Vagina (tissue), 2 donors: ENCODE results near the gene PRKCB.

Experiments
- POLR2A ChIP-seq, 2 donors: fragments of 450-650 bp; IDR thresholded peaks; one replicate each; pipeline ENCODE4 v1.6.1; 2017; ENCODE audit warnings: antibody characterized with exemption in 2 of 2, mild to moderate bottlenecking in 2 of 2, moderate library complexity in 2 of 2
- POLR2AphosphoS5 ChIP-seq, 2 donors: sonication (generic); formaldehyde crosslinking; IDR thresholded peaks; one replicate each; pipeline ENCODE4 v1.9.0; 2017; ENCODE audit warnings: antibody characterized with exemption in 2 of 2, mild to moderate bottlenecking in 2 of 2, low read depth in 1 of 2; ENCODE audit not compliant: insufficient read depth in 1 of 2
- TF ChIP-seq, protein P1 (sequence below), 3 experiments: fragments of 450-650 bp in 2 of 3; fragments of 200-600 bp in 1 of 3; sonication (generic) in 1 of 3; IDR thresholded peaks; one replicate each; pipeline ENCODE4 v1.5.1; 2017 to 2019; ENCODE audit warnings: antibody characterized with exemption in 3 of 3, mild to moderate bottlenecking in 2 of 3, moderate library complexity in 2 of 3

DNA sequence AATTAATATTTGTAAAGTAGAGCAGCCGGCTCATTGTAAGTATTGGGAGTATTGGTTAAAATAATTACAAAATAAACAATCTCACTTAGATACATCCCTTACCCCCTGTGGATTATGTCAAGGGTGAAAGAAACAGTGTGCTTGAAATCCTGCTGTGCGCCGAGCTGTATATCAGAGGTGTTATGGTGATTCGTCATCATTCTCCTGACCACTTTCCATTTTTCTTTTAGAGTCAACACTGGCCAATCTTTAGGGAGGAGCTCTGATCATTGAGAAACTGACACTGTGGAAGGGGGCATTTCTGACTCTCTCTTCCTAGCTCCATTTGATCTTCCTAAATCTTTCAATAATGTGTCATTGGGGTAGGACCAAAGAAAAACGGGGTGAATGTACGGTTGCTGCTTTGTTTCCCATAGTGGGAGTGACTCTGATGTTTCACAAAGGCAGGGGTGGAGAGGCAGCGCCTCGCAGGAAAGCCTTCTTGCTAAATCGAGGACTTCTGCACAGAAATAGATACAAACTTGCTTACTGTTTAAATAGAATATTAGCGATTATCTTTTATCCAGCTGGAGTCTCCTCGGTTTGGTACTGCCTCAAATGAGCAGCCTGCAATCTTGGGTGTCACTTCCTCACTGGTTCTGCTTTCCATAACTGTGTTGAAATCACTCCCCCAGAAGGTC lies 123.4 kb downstream of the PRKCB start:
- TF ChIP-seq, protein P1, sequence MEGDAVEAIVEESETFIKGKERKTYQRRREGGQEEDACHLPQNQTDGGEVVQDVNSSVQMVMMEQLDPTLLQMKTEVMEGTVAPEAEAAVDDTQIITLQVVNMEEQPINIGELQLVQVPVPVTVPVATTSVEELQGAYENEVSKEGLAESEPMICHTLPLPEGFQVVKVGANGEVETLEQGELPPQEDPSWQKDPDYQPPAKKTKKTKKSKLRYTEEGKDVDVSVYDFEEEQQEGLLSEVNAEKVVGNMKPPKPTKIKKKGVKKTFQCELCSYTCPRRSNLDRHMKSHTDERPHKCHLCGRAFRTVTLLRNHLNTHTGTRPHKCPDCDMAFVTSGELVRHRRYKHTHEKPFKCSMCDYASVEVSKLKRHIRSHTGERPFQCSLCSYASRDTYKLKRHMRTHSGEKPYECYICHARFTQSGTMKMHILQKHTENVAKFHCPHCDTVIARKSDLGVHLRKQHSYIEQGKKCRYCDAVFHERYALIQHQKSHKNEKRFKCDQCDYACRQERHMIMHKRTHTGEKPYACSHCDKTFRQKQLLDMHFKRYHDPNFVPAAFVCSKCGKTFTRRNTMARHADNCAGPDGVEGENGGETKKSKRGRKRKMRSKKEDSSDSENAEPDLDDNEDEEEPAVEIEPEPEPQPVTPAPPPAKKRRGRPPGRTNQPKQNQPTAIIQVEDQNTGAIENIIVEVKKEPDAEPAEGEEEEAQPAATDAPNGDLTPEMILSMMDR (IDR thresholded peaks at IDR 0.05) = no peak
- TF ChIP-seq POLR2AphosphoS5 (IDR thresholded peaks at IDR 0.05; ENCODE audit: insufficient read depth in 1 of 2, low read depth in 1 of 2) = no peak
- TF ChIP-seq POLR2A (IDR thresholded peaks at IDR 0.05) = no peak
